Activated T-helper 17 cell treated with anti-CD3 and anti-CD28 coated beads, Interleukin-2, amount 50 U/mL, for 72 hours (primary cell): ENCODE measurements around the gene CD93. TPM values are rescaled to one million over a fixed set of nuclear protein-coding genes. Genes with fewer than 3 reads are reported as not detected.
A peak's percentile ranks its signal among the peaks of the same experiment; 100 is the strongest.

Experiments used
- ATAC-seq: fragments of 150-1000 bp; cut with Tn5 transposase; replicated peaks from 2 replicates; pipeline ENCODE4 v1.10.0; 2021; ENCODE audit warnings: mild to moderate bottlenecking, moderate library complexity
- H3K27ac Mint-ChIP-seq: one replicate; pipeline ENCODE4 v1.8.0; 2022; ENCODE audit warnings: mixed read lengths
- H3K27me3 Mint-ChIP-seq: one replicate; pipeline ENCODE4 v1.8.0; 2022; ENCODE audit warnings: mixed read lengths
- H3K36me3 Mint-ChIP-seq: one replicate; pipeline ENCODE4 v1.8.0; 2022; ENCODE audit warnings: low read depth, mild to moderate bottlenecking, mixed read lengths
- H3K4me1 Mint-ChIP-seq: one replicate; pipeline ENCODE4 v1.8.0; 2022; ENCODE audit warnings: mixed read lengths
- H3K4me3 Mint-ChIP-seq: one replicate; pipeline ENCODE4 v1.8.0; 2022; ENCODE audit warnings: mild to moderate bottlenecking, mixed read lengths
- H3K9me3 Mint-ChIP-seq: one replicate; pipeline ENCODE4 v1.8.0; 2022; ENCODE audit warnings: mixed read lengths
- total RNA-seq, 2 donors: library from RNA; stranded (reverse); gene quantifications; one replicate each; pipeline ENCODE4 v1.2.3, GENCODE V29; 2022

Gene CD93
- total RNA-seq, 2 donors from 2014 or later = 5.4 to 6.7 TPM

- ATAC-seq = no peak
- no peak overlapping the region for H3K4me3 Mint-ChIP-seq
- no peaks in the 10 kb centered on the region for H3K4me1 Mint-ChIP-seq
- H3K36me3 Mint-ChIP-seq = no peaks in the 10 kb centered on the region
- H3K27me3 Mint-ChIP-seq = peaks cover 22% of the 10 kb centered on the region
- no peak overlapping the region for H3K27ac Mint-ChIP-seq
- no peaks in the 10 kb centered on the region for H3K9me3 Mint-ChIP-seq
Observed at GRCh38 chr20:23052904-23053303, 33.2 kb downstream of the CD93 start.

GRCh38 chr20:23050847-23051627 lies 35.1 kb downstream of the CD93 start:
- H3K4me1 Mint-ChIP-seq = no peaks in the 10 kb centered on the region
- H3K27ac Mint-ChIP-seq = no peak overlapping the region
- ATAC-seq = peak; percentile 23

GRCh38 chr20:23050076-23050838 lies 35.9 kb downstream of the CD93 start:
- Mint-ChIP-seq H3K4me3 (peak overlapping the region; percentile 54), H3K27ac (no peak overlapping the region), H3K36me3 (no peaks in the 10 kb centered on the region), H3K9me3 (no peaks in the 10 kb centered on the region), H3K27me3 (peaks cover 37% of the 10 kb centered on the region), H3K4me1 (no peaks in the 10 kb centered on the region)
- ATAC-seq = no peak

More at GRCh38 chr20:23050847-23051627, 35.1 kb downstream of the CD93 start:
- H3K9me3 Mint-ChIP-seq = no peaks in the 10 kb centered on the region
- peaks cover 35% of the 10 kb centered on the region for H3K27me3 Mint-ChIP-seq
- no peaks in the 10 kb centered on the region for H3K36me3 Mint-ChIP-seq
- peak overlapping the region; percentile 54 for H3K4me3 Mint-ChIP-seq

GRCh38 chr20:23049201-23050075 lies 36.7 kb downstream of the CD93 start, which contains the start of gene THBD:
THBD (minus strand) TSS chr20:23049672; CDS start chr20:23049504, 168 bp downstream.
- Mint-ChIP-seq H3K36me3 (no peaks in the 10 kb centered on the region), H3K9me3 (no peaks in the 10 kb centered on the region), H3K27me3 (peaks cover 41% of the 10 kb centered on the region), H3K27ac (no peak within 1 kb of the TSS), H3K4me1 (no peaks in the 10 kb centered on the region), H3K4me3 (peak within 1 kb of the TSS; percentile 54)
- ATAC-seq = peak; percentile 55

GRCh38 chr20:23048283-23049200 lies 37.6 kb downstream of the CD93 start:
- H3K36me3 Mint-ChIP-seq = no peaks in the 10 kb centered on the region
- peaks cover 47% of the 10 kb centered on the region for H3K27me3 Mint-ChIP-seq
- no peak overlapping the region for H3K27ac Mint-ChIP-seq
- no peaks in the 10 kb centered on the region for H3K9me3 Mint-ChIP-seq
- H3K4me3 Mint-ChIP-seq = peak overlapping the region; percentile 54
- no peaks in the 10 kb centered on the region for H3K4me1 Mint-ChIP-seq
- ATAC-seq = peak; percentile 46

GRCh38 chr20:23047738-23048214 lies 38.3 kb downstream of the CD93 start:
- no peaks in the 10 kb centered on the region for H3K9me3 Mint-ChIP-seq
- no peak overlapping the region for H3K4me3 Mint-ChIP-seq
- no peaks in the 10 kb centered on the region for H3K36me3 Mint-ChIP-seq
- H3K4me1 Mint-ChIP-seq = no peaks in the 10 kb centered on the region
- no peak overlapping the region for H3K27ac Mint-ChIP-seq
- peaks cover 40% of the 10 kb centered on the region for H3K27me3 Mint-ChIP-seq
- ATAC-seq = no peak

- H3K4me3 Mint-ChIP-seq = no peak overlapping the region
- no peak for ATAC-seq
- H3K36me3 Mint-ChIP-seq = no peaks in the 10 kb centered on the region
- peaks cover 34% of the 10 kb centered on the region for H3K27me3 Mint-ChIP-seq
- no peaks in the 10 kb centered on the region for H3K4me1 Mint-ChIP-seq
- H3K9me3 Mint-ChIP-seq = no peaks in the 10 kb centered on the region
- no peak overlapping the region for H3K27ac Mint-ChIP-seq
Observed at GRCh38 chr20:23047001-23047737, 39.0 kb downstream of the CD93 start.

- ATAC-seq = no peak
- Mint-ChIP-seq H3K4me1 (no peaks in the 10 kb centered on the region), H3K27ac (no peak overlapping the region), H3K36me3 (no peaks in the 10 kb centered on the region), H3K27me3 (peaks cover 38% of the 10 kb centered on the region), H3K4me3 (no peak overlapping the region), H3K9me3 (no peaks in the 10 kb centered on the region)
Observed at GRCh38 chr20:23046431-23046830, 39.7 kb downstream of the CD93 start.

- Mint-ChIP-seq H3K9me3 (no peaks in the 10 kb centered on the region), H3K27me3 (peaks cover 39% of the 10 kb centered on the region), H3K27ac (no peak overlapping the region), H3K4me1 (no peaks in the 10 kb centered on the region), H3K4me3 (no peak overlapping the region), H3K36me3 (no peaks in the 10 kb centered on the region)
- ATAC-seq = no peak
Observed at GRCh38 chr20:23043376-23043775, 42.7 kb downstream of the CD93 start.

GRCh38 chr20:23042270-23042669 lies 43.9 kb downstream of the CD93 start:
- Mint-ChIP-seq H3K4me1 (no peaks in the 10 kb centered on the region), H3K27me3 (peaks cover 35% of the 10 kb centered on the region), H3K4me3 (no peak overlapping the region), H3K9me3 (no peaks in the 10 kb centered on the region), H3K36me3 (no peaks in the 10 kb centered on the region), H3K27ac (no peak overlapping the region)
- no peak for ATAC-seq

GRCh38 chr20:23039885-23040508 lies 46.1 kb downstream of the CD93 start:
- no peak for ATAC-seq
- Mint-ChIP-seq H3K9me3 (no peaks in the 10 kb centered on the region), H3K27me3 (peaks cover 30% of the 10 kb centered on the region), H3K4me3 (no peak overlapping the region), H3K36me3 (no peaks in the 10 kb centered on the region), H3K4me1 (no peaks in the 10 kb centered on the region), H3K27ac (no peak overlapping the region)

- Mint-ChIP-seq H3K4me3 (no peak overlapping the region), H3K36me3 (no peaks in the 10 kb centered on the region), H3K4me1 (no peaks in the 10 kb centered on the region), H3K9me3 (no peaks in the 10 kb centered on the region), H3K27me3 (peaks cover 28% of the 10 kb centered on the region), H3K27ac (no peak overlapping the region)
- ATAC-seq = no peak
Observed at GRCh38 chr20:23039136-23039875, 46.8 kb downstream of the CD93 start.
